HepG2 (cell line): ENCODE data around the gene WDR18. TPM values are rescaled to one million over a fixed set of nuclear protein-coding genes. Genes with fewer than 3 reads are reported as not detected.

ENCODE experiments used
- ATAC-seq: fragments of 200-7000 bp; cut with Tn5 transposase; 3 replicates; pipeline ENCODE4 v1.9.1; 2020; ENCODE audit warnings: mild to moderate bottlenecking, moderate library complexity
- BruUV-seq: library from RNA; stranded (reverse); fragments of 400-500 nt; replicated peaks from 2 replicates; lab custom pipeline; 2021; lab: Mats Ljungman, UMichigan
- CTCF ChIA-PET: fragments of 300-600 bp; formaldehyde crosslinking; extraction: SDS; loops from one replicate; lab custom pipeline; 2021; ENCODE audit warnings: low total read pairs, inconsistent platforms, low intra/inter-chr PET ratio; lab: Yijun Ruan, JAX
- POLR2A ChIA-PET: fragments of 350-600 bp; sonication (Branson Sonifier 250); formaldehyde crosslinking; loops from one replicate; lab custom pipeline; 2020; ENCODE audit warnings: antibody characterized with exemption, inconsistent platforms; lab: Yijun Ruan, JAX
- DNase-seq: peaks from one replicate; pipeline ENCODE4 v3.0.0-alpha.2; 2015; ENCODE audit warnings: low spot score
- FAIRE-seq: peaks from 3 replicates; lab custom pipeline; 2011; peaks lifted over from hg19 to GRCh38; lab: Jason Lieb, UNC
- H2AFZ ChIP-seq: one replicate; pipeline ENCODE4 v1.6.1; 2011; ENCODE audit warnings: low read length, inconsistent platforms
- H3K27ac ChIP-seq: fragments of 300-600 bp; 3 replicates; pipeline ENCODE4 v1.8.0; 2011; ENCODE audit warnings: mixed run types, mild to moderate bottlenecking, mixed read lengths, low read length, inconsistent platforms; ENCODE audit not compliant: insufficient read depth; ENCODE audit errors: extremely low read length
- H3K27me3 ChIP-seq, 2 experiments: fragments of 200-600 bp in 1 of 2; 2 replicates in 1 of 2; 3 replicates in 1 of 2; pipeline versions ENCODE4 v1.6.0 to v1.8.0; 2011; ENCODE audit warnings: low read length in 2 of 2, mild to moderate bottlenecking in 2 of 2, moderate library complexity in 2 of 2, inconsistent platforms in 1 of 2; ENCODE audit not compliant: insufficient read depth in 2 of 2, control insufficient read depth in 1 of 2
- H3K36me3 ChIP-seq, 2 experiments: fragments of 200-600 bp in 1 of 2; replicated peaks in 1 of 2; 2 replicates in 1 of 2; 3 replicates in 1 of 2; pipeline versions ENCODE4 v1.5.1 to v1.8.0; 2011; ENCODE audit warnings: low read length in 2 of 2, inconsistent platforms in 1 of 2; ENCODE audit not compliant: insufficient read depth in 2 of 2, control insufficient read depth in 1 of 2
- H3K4me1 ChIP-seq: 2 replicates; pipeline ENCODE4 v1.5.1; 2012; ENCODE audit warnings: low read length, inconsistent platforms; ENCODE audit not compliant: insufficient read depth
- H3K4me2 ChIP-seq: 2 replicates; pipeline ENCODE4 v1.6.0; 2011; ENCODE audit warnings: low read depth, low read length, inconsistent platforms
- H3K4me3 ChIP-seq, 3 experiments: fragments of 200-600 bp in 1 of 3; sonication (generic), shearing (Covaris generic) in 1 of 3; replicated peaks in 1 of 3; 2 replicates each; pipeline ENCODE4 v1.5.1; 2011 to 2016; ENCODE audit warnings: low read length in 3 of 3, inconsistent platforms in 2 of 3, low read depth in 2 of 3, mild to moderate bottlenecking in 2 of 3, control low read depth in 1 of 3, mixed read lengths in 1 of 3; ENCODE audit not compliant: insufficient read depth in 1 of 3
- H3K79me2 ChIP-seq: one replicate; pipeline ENCODE4 v1.6.1; 2011; ENCODE audit warnings: low read length, inconsistent platforms; ENCODE audit not compliant: insufficient read depth
- H3K9ac ChIP-seq: 2 replicates; pipeline ENCODE4 v1.6.0; 2011; ENCODE audit warnings: mild to moderate bottlenecking, low read depth, low read length, inconsistent platforms; ENCODE audit not compliant: insufficient read depth
- H3K9me3 ChIP-seq: 2 replicates; pipeline ENCODE4 v1.5.1; 2012; ENCODE audit warnings: mild to moderate bottlenecking, low read length
- H4K20me1 ChIP-seq: 2 replicates; pipeline ENCODE4 v1.6.0; 2011; ENCODE audit warnings: inconsistent platforms, mild to moderate bottlenecking, low read length, moderate library complexity; ENCODE audit not compliant: insufficient read depth
- AGO2 ChIP-seq: fragments of 200-400 bp; formaldehyde crosslinking; optimal IDR thresholded peaks from 2 replicates; pipeline ENCODE3; 2017; ENCODE audit warnings: mild to moderate bottlenecking, low read depth, low read length, moderate library complexity
- ZBTB33 ChIP-seq: sonication (generic); formaldehyde crosslinking; IDR thresholded peaks from 2 replicates; pipeline ENCODE4 v1.4.0; 2020; ENCODE audit warnings: missing genetic modification reagents
- ZNF280D ChIP-seq: sonication (generic); formaldehyde crosslinking; IDR thresholded peaks from 2 replicates; pipeline ENCODE4 v1.5.1; 2020; ENCODE audit warnings: mild to moderate bottlenecking, missing genetic modification reagents
- ZNF703 ChIP-seq: sonication (generic); formaldehyde crosslinking; IDR thresholded peaks from 2 replicates; pipeline ENCODE4 v1.5.1; 2020; ENCODE audit warnings: missing genetic modification reagents, mild to moderate bottlenecking, moderate library complexity, borderline replicate concordance
- WGBS: methylation state at CpG from one replicate; pipeline ENCODE4 v1.1.6; 2017; ENCODE audit warnings: low lambda C conversion rate; 5-methylcytosine and 5-hydroxymethylcytosine counted together
- in situ Hi-C: cut with HindIII; loops from 2 replicates; pipeline ENCODE4 v1.10.0; 2017; ENCODE audit warnings: low pct_unique_long_range_greater_than_20kb; ENCODE audit not compliant: extremely low pct_ligation_motif_present
- intact Hi-C: fragments of 100-400 bp; cut with micrococcal nuclease; formaldehyde crosslinking; loops from one replicate; pipeline ENCODE4 v1.10.0; 2022; ENCODE audit not compliant: unreplicated experiment
- polyA plus RNA-seq, 8 experiments: library from polyadenylated mRNA; depleted of rRNA in 3 of 8; stranded (reverse) in 7 of 8; unstranded in 1 of 8; fragments of >200 nt; fragmentation: Illumina TruSeq in 4 of 8; extraction: Trizol in 4 of 8; gene quantifications; 2 replicates each; pipeline versions ENCODE4 v1.2.1 to v1.2.3, GENCODE V29; 2011 to 2016; ENCODE audit warnings: low read depth in 4 of 8, missing spikeins in 1 of 8, mixed read lengths in 1 of 8; ENCODE audit not compliant: insufficient read depth in 1 of 8
- total RNA-seq, 5 experiments: library from RNA; depleted of rRNA; stranded (reverse); fragments of >200 nt; fragmentation: Illumina TruSeq; extraction: Trizol; gene quantifications; 2 replicates each; pipeline ENCODE4 v1.2.3, GENCODE V29; 2016; ENCODE audit warnings: low read depth in 1 of 5

The WDR18 gene
- total and polyA plus RNA-seq, 2 of the 13 experiments (the other 11 are each of a cell fraction or from before 2014, with no cell fraction given) = 36.4 to 47.6 TPM

DNA sequence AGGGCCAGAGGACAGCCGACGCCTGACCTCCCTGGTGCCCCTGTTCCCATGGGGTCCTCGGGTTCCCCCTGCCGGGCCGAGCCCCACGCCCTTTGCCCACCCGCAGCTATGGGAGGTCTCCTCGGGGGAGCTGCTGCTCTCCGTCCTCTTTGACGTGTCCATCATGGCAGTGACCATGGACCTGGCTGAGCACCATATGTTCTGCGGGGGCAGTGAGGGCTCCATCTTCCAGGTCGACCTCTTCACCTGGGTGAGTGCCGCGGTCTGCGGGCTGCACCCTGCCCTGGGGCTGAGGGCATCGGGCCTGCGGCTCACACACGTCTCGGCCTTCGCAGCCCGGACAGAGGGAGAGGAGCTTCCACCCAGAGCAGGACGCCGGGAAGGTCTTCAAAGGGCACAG lies 6.6 kb downstream of the WDR18 start:
- DNase-seq = no peak

More for the DNA sequence above, 6.6 kb downstream of the WDR18 start:
- Histone ChIP-seq H2AFZ (no peak overlapping the region), H4K20me1 (peaks cover 6% of the 10 kb centered on the region; the same call in 1 of the 2 replicates), H3K9ac (no peak overlapping the region), H3K4me2 (no peak overlapping the region), H3K27ac (no peak overlapping the region), H3K4me1 (peaks cover 29% of the 10 kb centered on the region), H3K36me3 (peaks cover 22 to 41% of the 10 kb centered on the region in 2 experiments), H3K9me3 (no peaks in the 10 kb centered on the region), H3K27me3 (no peaks in the 10 kb centered on the region), H3K79me2 (no peaks in the 10 kb centered on the region), H3K4me3 (no peak overlapping the region)
- peak; percentile 18 for TF ChIP-seq AGO2
- TF ChIP-seq ZNF703 (CRISPR knock-in tag) = no peak
- 0 out of 2 replicates have a peak, but pooled peaks have one; percentile 6 for TF ChIP-seq ZBTB33
- no peak for TF ChIP-seq ZNF280D
- FAIRE-seq = no peak
- CTCF ChIA-PET = no interaction called here
- WGBS = 96% methylated on average over 11 of the region's 23 CpGs
- POLR2A ChIA-PET = interaction anchor here (0.6 kb wide), 2 partner anchors 278 to 284 kb away, joined by 3 read pairs; partner anchors contain the start of genes CIRBP and FAM174C
- in situ Hi-C loops = no loop called here
- BruUV-seq = no TSS peak
- intact Hi-C loops = loop anchor here (10.0 kb wide), 1 partner anchor 206 kb away; no protein-coding TSS in a partner anchor
- ATAC-seq = no peak
